Measurements from ENCODE around the gene HNRNPM.
A peak's percentile ranks its signal among the peaks of the same experiment; 100 is the strongest.
"Not testable (repeated sequence)": the region's sequence is repeated elsewhere in the genome, so short reads cannot be mapped to it uniquely, and the experiment has no call there.

Gene HNRNPM

GRCh38 chr19:8412783-8413628 lies 31.8 kb upstream of the HNRNPM start, which contains the start of gene MARCHF2:
TSS of gene MARCHF2 (plus strand) at chr19:8413305. CDS start at chr19:8421841, 8,536 bp downstream.
- peak within 1 kb of the TSS; percentile 60 to 75 for H3K4me3 ChIP-seq (replicated peaks in 1 of 2; ENCODE audit: low read depth in 2 of 2, low read length in 2 of 2)
- DNase-seq (ENCODE audit: low read depth in 2 of 2), result peak; percentile 97 to 99
- TF ChIP-seq CTCF (IDR thresholded peaks at IDR 0.05; ENCODE audit: low read depth, low read length), result peak; percentile 41

GRCh38 chr19:8413629-8413995 lies 31.2 kb upstream of the HNRNPM start:
- no peak for TF ChIP-seq CTCF (IDR thresholded peaks at IDR 0.05; ENCODE audit: low read depth, low read length)
- H3K4me3 ChIP-seq (replicated peaks in 1 of 2; ENCODE audit: low read depth in 2 of 2, low read length in 2 of 2), result peak overlapping the region; percentile 60 to 75
- no peak for DNase-seq (ENCODE audit: low read depth in 2 of 2)

GRCh38 chr19:8416796-8417195 lies 28.0 kb upstream of the HNRNPM start:
- no peak for TF ChIP-seq CTCF (IDR thresholded peaks at IDR 0.05; ENCODE audit: low read depth, low read length)
- no peak for DNase-seq (ENCODE audit: low read depth in 2 of 2)
- H3K4me3 ChIP-seq (replicated peaks in 1 of 2; ENCODE audit: low read depth in 2 of 2, low read length in 2 of 2), result no peak overlapping the region

- H3K4me3 ChIP-seq (replicated peaks in 1 of 2; ENCODE audit: low read depth in 2 of 2, low read length in 2 of 2), result no peak overlapping the region
- DNase-seq (ENCODE audit: low read depth in 2 of 2), result no peak
- TF ChIP-seq CTCF (IDR thresholded peaks at IDR 0.05; ENCODE audit: low read depth, low read length), result no peak
These were observed 23.0 kb upstream of the HNRNPM start for GRCh38 chr19:8421484-8422461.

GRCh38 chr19:8423817-8424223 lies 21.0 kb upstream of the HNRNPM start:
- no peak for TF ChIP-seq CTCF (IDR thresholded peaks at IDR 0.05; ENCODE audit: low read depth, low read length)
- no peak overlapping the region for H3K4me3 ChIP-seq (replicated peaks in 1 of 2; ENCODE audit: low read depth in 2 of 2, low read length in 2 of 2)
- peak; percentile 99 for DNase-seq (ENCODE audit: low read depth in 2 of 2)

- H3K4me3 ChIP-seq (replicated peaks in 1 of 2; ENCODE audit: low read depth in 2 of 2, low read length in 2 of 2); DNase-seq (ENCODE audit: low read depth in 2 of 2): not testable (repeated sequence)
These were observed 19.4 kb upstream of the HNRNPM start for GRCh38 chr19:8425331-8425730.

- TF ChIP-seq CTCF (IDR thresholded peaks at IDR 0.05; ENCODE audit: low read depth, low read length), result no peak
- H3K4me3 ChIP-seq (replicated peaks in 1 of 2; ENCODE audit: low read depth in 2 of 2, low read length in 2 of 2), result no peak overlapping the region
- no peak for DNase-seq (ENCODE audit: low read depth in 2 of 2)
These were observed 18.5 kb upstream of the HNRNPM start for GRCh38 chr19:8426283-8426682.
